Kidney tubule cell (primary cell): Measurements from ENCODE around the gene IFNL3.

Experiments used
- DNase-seq: peaks from one replicate; pipeline ENCODE4 v3.0.0-alpha.2; 2018; ENCODE audit warnings: low spot score

IFNL3 gene

GRCh38 chr19:39193803-39194202 lies 51.0 kb downstream of the IFNL3 start:
- DNase-seq = peak; percentile 15
